Caki2 (cell line): ENCODE measurements around the gene LGALS9. TPM values are rescaled to one million over a fixed set of nuclear protein-coding genes. Genes with fewer than 3 reads are reported as not detected.
A peak's percentile ranks its signal among the peaks of the same experiment; 100 is the strongest.

Experiments used
- DNase-seq: peaks from one replicate; pipeline ENCODE4 v3.0.0-alpha.2; 2015; ENCODE audit warnings: low read depth
- in situ Hi-C: cut with HindIII; loops from 2 replicates; pipeline ENCODE4 v1.10.0; 2016; ENCODE audit warnings: low sequenced_read_pairs, low pct_unique_long_range_greater_than_20kb, mixed read lengths
- total RNA-seq: library from RNA; depleted of rRNA; stranded (reverse); fragments of >200 nt; shearing (Covaris generic); gene quantifications from 2 replicates; pipeline ENCODE4 v1.2.3, GENCODE V29; 2014; ENCODE audit warnings: low replicate concordance; rRNA removed

LGALS9 gene
- total RNA-seq, result 14.0 TPM in 1 of 2 replicates, not detected in the other

GRCh38 chr17:27630607-27631410 is at the start of gene LGALS9:
LGALS9 (plus strand) TSS chr17:27631188; CDS start chr17:27631266, 78 bp downstream.
- DNase-seq, result peak; percentile 4
- in situ Hi-C loops, result no loop called here

DNA sequence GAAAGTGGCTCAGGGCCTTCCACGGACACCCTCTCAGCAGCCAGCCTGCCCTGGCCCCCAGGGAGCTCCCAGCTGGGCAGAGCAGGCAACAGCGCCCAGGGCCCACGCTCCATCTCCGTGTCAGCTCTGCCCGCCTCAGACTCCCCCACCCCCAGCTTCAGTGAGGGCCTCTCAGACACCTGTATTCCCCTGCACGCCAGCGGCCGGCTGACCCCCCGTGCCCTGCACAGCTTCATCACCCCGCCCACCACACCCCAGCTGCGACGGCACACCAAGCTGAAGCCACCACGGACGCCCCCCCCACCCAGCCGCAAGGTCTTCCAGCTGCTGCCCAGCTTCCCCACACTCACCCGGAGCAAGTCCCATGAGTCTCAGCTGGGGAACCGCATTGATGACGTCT is 48.3 kb upstream of the LGALS9 start:
- in situ Hi-C loops, result no loop called here
- no peak for DNase-seq

GRCh38 chr17:27585153-27585681 is 45.8 kb upstream of the LGALS9 start:
- DNase-seq, result no peak
- in situ Hi-C loops, result no loop called here

DNA sequence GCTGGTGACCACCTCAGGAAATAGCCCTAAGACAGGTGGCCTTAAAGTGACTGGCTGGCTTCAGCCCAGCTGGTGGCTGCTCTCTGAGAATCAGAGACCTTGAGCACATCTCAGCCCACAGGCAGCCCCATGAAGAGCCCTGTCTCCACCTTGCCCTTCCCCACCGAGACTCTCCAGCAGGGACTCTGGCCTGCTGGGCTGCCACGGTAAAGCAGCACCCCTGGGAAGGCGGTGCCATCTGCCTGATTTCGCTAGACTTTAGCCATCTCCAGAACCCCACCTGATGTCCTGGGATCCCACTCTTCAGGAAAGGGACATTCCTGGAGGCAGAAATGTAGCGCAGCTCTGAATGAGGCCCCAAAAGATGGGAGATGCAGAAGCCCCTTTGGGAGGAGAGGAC is 45.2 kb upstream of the LGALS9 start:
- in situ Hi-C loops, result no loop called here

GRCh38 chr17:27586203-27586721 is 44.7 kb upstream of the LGALS9 start:
- no peak for DNase-seq
- in situ Hi-C loops, result no loop called here

More for the DNA sequence above, 45.2 kb upstream of the LGALS9 start:
- DNase-seq, result no peak

- in situ Hi-C loops, result no loop called here
- no peak for DNase-seq
Observed at GRCh38 chr17:27588354-27588753, 42.6 kb upstream of the LGALS9 start.

DNA sequence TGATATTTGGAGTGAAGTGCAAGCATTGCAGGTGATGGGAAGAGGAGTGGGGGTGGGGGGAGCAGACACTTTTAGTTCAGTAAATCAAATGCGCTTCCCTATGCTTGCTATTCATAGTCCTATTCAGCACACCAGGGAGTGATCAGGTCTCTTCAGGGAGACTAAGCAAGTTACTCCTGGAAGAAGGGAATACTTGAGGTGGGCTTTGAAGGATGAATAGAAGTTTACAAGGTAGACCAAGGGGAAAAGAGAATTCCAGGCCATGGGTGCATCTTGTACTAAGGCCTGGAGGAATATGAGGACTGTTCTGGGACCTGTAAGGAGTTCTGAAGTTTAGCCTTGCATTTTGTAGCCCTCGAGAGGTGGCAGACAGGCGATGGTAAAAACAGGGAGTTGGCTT is 40.1 kb upstream of the LGALS9 start:
- DNase-seq, result no peak
- in situ Hi-C loops, result no loop called here

GRCh38 chr17:27591986-27592385 is 39.0 kb upstream of the LGALS9 start:
- no peak for DNase-seq
- in situ Hi-C loops, result no loop called here

GRCh38 chr17:27593232-27593856 is 37.6 kb upstream of the LGALS9 start:
- in situ Hi-C loops, result no loop called here
- no peak for DNase-seq

DNA sequence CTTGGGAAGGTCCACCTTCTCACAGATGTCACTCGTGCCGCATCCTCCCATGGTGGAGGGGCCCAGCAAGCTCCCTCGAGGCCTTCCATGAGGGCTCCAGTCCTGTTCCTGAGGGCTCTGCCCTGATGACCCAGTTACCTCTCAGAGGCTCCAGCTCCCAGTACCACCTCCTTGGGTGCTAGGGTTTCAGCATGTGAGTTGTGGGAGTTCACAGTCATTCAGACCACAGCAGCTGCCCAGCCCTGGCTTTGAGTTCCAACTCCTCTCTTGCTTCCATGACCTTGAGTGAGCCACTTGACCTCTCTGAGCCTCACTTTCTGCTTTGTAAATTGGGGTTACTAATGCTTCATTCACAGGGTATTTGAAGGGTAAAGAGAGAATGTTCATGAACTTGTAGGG is 37.1 kb upstream of the LGALS9 start:
- in situ Hi-C loops, result no loop called here
- DNase-seq, result no peak

GRCh38 chr17:27595208-27595607 is 35.8 kb upstream of the LGALS9 start:
- DNase-seq, result no peak
- in situ Hi-C loops, result no loop called here

DNA sequence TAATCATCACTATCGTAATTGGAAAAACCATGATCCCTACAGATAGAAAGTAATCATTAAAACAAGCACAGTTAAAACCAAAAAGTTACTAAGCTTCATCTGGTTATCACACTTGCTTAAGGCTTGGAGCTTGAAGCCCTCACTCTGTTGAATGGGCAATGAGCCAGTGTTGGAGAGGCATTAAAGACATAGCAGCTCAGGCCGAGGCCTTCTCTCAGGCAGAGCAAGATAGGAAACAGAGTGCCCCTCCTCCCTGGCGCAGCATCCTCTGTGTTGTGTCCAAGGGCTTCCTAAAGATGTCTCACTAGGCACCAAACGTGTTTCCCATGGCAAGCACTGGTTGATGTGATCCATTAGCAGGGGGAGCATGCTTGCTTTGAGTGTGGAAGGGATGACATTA is 34.9 kb upstream of the LGALS9 start:
- in situ Hi-C loops, result no loop called here
- no peak for DNase-seq

DNA sequence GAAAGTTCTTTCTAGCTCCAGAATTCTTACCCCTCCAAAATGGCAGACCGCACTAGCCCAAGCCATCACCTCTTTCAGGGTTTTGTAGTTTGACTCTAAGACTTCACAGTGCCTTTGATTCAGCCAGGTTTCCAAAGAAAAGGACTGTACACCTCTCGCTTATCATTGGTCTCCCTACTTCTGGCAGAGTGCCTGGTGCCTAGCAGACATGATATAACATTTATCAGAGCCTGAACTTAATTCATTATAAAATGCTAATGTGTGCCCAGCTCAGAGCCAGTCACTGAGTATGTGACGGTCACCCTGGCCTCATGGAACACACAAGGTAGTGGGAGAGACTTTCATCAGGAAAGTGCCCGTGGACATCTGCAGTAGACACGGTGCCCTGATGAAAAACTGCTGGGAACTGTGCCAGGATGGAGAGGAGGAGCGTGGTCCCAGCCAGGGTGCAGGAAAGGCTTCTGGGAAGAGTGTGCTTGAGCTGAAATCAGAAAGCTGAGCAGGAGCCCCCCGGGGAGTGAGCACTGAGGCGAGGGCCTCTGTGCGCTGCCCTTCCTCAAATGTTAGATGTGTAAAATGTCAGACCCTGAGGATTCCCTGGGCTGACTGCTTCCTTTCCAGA is 34.3 kb upstream of the LGALS9 start:
- in situ Hi-C loops, result no loop called here
- no peak for DNase-seq

DNA sequence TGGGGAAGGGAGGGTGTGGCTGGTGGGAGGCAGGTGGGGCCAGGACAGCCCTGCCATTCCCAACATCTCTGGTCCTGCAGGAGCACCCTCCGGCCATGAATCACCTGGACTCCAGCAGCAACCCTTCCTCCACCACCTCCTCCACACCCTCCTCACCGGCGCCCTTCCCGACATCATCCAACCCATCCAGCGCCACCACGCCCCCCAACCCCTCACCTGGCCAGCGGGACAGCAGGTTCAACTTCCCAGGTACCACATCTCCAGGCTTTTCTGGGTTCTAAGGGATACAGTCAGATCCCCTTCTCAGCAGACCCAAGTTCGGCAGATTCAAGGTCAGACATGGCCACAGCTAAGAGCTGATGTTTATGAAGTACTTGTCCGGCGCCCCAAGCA is 33.8 kb upstream of the LGALS9 start:
- in situ Hi-C loops, result no loop called here
- DNase-seq, result no peak

DNA sequence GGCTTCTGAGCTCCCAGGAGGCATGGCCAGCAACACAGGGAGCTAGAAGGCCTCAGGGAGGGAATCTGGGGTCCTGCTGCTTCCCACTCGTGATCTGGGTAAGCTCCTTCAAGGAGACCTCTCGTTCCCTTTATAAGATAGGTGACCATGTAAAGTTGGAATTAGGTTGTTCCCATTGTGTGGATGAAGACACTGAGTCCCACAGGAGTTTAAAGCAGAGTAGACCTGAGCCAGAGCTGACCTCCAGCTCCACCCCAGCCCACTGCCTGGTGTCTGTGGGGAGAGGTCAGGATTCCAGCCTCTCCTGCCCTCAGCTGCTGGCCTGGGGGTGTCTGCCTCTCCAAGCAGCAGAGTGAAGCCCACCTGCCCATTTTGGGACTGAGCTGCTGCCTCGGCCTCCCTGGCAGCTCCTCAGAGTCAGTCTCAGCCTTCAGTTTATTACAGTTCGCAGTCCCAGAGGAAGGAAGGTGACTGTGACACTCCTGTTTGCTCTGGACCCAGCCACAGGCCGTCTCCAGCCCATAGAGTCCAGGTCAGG is 33.1 kb upstream of the LGALS9 start:
- in situ Hi-C loops, result no loop called here
- no peak for DNase-seq

DNA sequence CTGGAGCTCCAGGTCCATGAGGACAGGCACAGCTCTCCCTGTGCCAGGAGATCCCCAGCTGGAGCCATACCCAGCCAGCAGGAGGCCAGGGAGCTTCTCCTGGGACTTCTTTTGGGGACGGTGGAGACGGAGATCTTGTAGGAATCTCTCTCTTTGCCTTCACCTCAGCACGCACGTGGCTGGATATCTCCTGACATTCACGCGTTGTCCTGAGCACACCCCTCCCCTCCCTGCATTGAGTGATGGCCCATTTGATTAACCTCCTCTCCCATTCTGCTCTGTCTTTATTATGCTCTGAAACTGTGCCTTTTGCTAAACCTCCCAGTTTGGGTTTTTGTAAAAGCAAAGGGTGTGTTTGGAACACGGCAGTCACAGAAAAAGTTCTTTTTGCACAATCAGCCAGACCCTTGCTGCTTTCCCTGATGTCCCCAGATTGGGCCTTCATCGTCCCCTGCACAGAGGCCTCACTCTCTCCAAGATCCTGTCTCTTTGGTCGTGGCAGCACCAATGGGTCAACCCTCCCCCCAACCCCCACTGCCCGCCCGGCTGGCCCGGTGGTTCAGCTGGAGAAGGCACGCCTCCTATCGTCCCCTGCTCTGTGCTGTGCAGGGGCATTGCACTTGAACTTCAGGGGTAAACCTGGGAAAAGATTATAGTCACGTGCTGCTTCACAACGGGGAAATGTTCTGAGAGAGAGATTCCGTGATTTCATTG is 32.5 kb upstream of the LGALS9 start:
- no peak for DNase-seq
- in situ Hi-C loops, result no loop called here

DNA sequence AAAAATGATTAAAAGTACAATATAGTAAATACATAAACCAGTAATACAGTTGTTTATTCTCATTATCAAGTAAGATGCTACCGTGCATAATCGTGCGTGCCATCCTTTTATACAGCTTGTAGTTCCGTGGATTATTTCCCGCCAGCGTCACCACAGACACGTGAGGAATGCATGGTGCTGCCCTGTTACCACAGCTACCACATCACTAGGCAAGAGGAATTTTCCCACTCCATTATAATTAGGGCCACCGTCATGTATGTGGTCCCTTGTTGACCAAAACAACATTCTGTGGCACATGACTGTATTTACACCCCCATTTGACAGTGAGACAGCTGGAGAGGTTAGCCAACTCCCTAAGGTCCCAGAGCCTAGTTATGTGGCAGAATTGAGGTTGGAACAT is 30.5 kb upstream of the LGALS9 start:
- no peak for DNase-seq
- in situ Hi-C loops, result no loop called here
